T-cell (primary cell): ENCODE data around the gene DNAJC17. TPM values are rescaled to one million over a fixed set of nuclear protein-coding genes. Genes with fewer than 3 reads are reported as not detected.

Source experiments
- ATAC-seq, 4 experiments: fragments of 200-7000 bp in 3 of 4; fragments of 150-1000 bp in 1 of 4; cut with Tn5 transposase; replicated peaks in 1 of 4; 1 replicate in 3 of 4; 2 replicates in 1 of 4; pipeline ENCODE4 v1.10.0; 2021; ENCODE audit warnings: moderate library complexity in 3 of 4, mild to moderate bottlenecking in 2 of 4, moderate number of reproducible peaks in 1 of 4
- CTCF ChIA-PET, 2 donors: fragments of 300-600 bp; sonication (Branson Sonifier 250); formaldehyde crosslinking; loops; one replicate each; lab custom pipeline; 2022; ENCODE audit warnings: antibody characterized with exemption in 2 of 2; lab: Charles Lee
- POLR2A ChIA-PET, 2 donors: fragments of 300-600 bp; sonication (Branson Sonifier 250); formaldehyde crosslinking; loops; one replicate each; lab custom pipeline; 2022; ENCODE audit warnings: antibody characterized with exemption in 2 of 2; lab: Charles Lee
- DNase-seq, 35 experiments: peaks; one replicate each; pipeline versions ENCODE4 v3.0.0 to v3.0.0-alpha.2; 2013 to 2023
- H3K27ac ChIP-seq: one replicate; pipeline ENCODE4 v1.5.1; 2013; ENCODE audit warnings: low read length
- H3K27me3 ChIP-seq, 2 experiments: replicated peaks in 1 of 2; 1 replicate in 1 of 2; 2 replicates in 1 of 2; pipeline versions ENCODE4 v1.6.1 to v1.7.0; 2013; ENCODE audit warnings: low read length in 1 of 2, mixed read lengths in 1 of 2; ENCODE audit not compliant: control insufficient read depth in 2 of 2, insufficient read depth in 2 of 2; ENCODE audit errors: extremely low read depth in 1 of 2
- H3K36me3 ChIP-seq, 2 donors: 1 replicate in 1 of 2; 2 replicates in 1 of 2; pipeline versions ENCODE4 v1.6.1 to v1.7.0; 2013; ENCODE audit warnings: low read length in 1 of 2; ENCODE audit not compliant: control insufficient read depth in 2 of 2, insufficient read depth in 1 of 2; ENCODE audit errors: extremely low read depth in 1 of 2
- H3K4me1 ChIP-seq, 2 experiments: 1 replicate in 1 of 2; 2 replicates in 1 of 2; pipeline versions ENCODE4 v1.6.1 to v1.7.0; 2013; ENCODE audit warnings: low read length in 2 of 2, mixed read lengths in 1 of 2; ENCODE audit not compliant: insufficient read depth in 2 of 2, control insufficient read depth in 1 of 2; ENCODE audit errors: extremely low read depth in 1 of 2
- H3K4me3 ChIP-seq, 2 donors: 1 replicate in 1 of 2; 2 replicates in 1 of 2; pipeline versions ENCODE4 v1.5.1 to v1.7.0; 2013; ENCODE audit warnings: mild to moderate bottlenecking in 2 of 2, low read length in 1 of 2, moderate library complexity in 1 of 2; ENCODE audit not compliant: control insufficient read depth in 1 of 2; ENCODE audit errors: extremely low read depth in 1 of 2
- H3K9me3 ChIP-seq: 2 replicates; pipeline ENCODE4 v1.7.0; 2013
- H3K27ac Mint-ChIP-seq, 2 donors: one replicate each; pipeline ENCODE4 v1.8.0; 2020 to 2021; ENCODE audit warnings: mild to moderate bottlenecking in 2 of 2, mixed read lengths in 2 of 2
- H3K27me3 Mint-ChIP-seq, 2 donors: one replicate each; pipeline ENCODE4 v1.8.0; 2021 to 2022; ENCODE audit warnings: mixed read lengths in 2 of 2
- H3K36me3 Mint-ChIP-seq: one replicate; pipeline ENCODE4 v1.8.0; 2021; ENCODE audit warnings: mixed read lengths
- H3K4me1 Mint-ChIP-seq, 3 donors: one replicate each; pipeline ENCODE4 v1.8.0; 2020 to 2022; ENCODE audit warnings: mixed read lengths in 3 of 3, mild to moderate bottlenecking in 1 of 3
- H3K4me3 Mint-ChIP-seq, 3 donors: one replicate each; pipeline ENCODE4 v1.8.0; 2020 to 2022; ENCODE audit warnings: mild to moderate bottlenecking in 3 of 3, mixed read lengths in 3 of 3, moderate library complexity in 3 of 3
- H3K9me3 Mint-ChIP-seq, 3 donors: one replicate each; pipeline ENCODE4 v1.8.0; 2020 to 2022; ENCODE audit warnings: mixed read lengths in 3 of 3
- WGBS: methylation state at CpG from one replicate; pipeline ENCODE4 v1.1.5; 2013; ENCODE audit warnings: missing lambda C conversion rate; ENCODE audit not compliant: insufficient coverage; 5-methylcytosine and 5-hydroxymethylcytosine counted together
- total RNA-seq, 35 experiments: library from RNA in 6 of 35; stranded (reverse) in 6 of 35; fragments of 120-200 nt in 1 of 35; gene quantifications; one replicate each; pipeline versions ENCODE4 v1.2.1 to v1.2.4 and lab custom pipeline; 2013 to 2026

DNAJC17 gene
- total RNA-seq, 5 donors from 2014 or later (not counting 1 experiment from before 2014, with no cell fraction given), result 33.1 to 47.5 (median 45.1) TPM

GRCh38 chr15:40789119-40789518 is 18.2 kb downstream of the DNAJC17 start:
- no peaks in the 10 kb centered on the region for H3K27me3 ChIP-seq
- POLR2A ChIA-PET, result interaction anchor here in 1 of 2 donors (0.7 kb wide), 1 partner anchor 276 kb away, joined by 4 read pairs; no protein-coding TSS in a partner anchor
- CTCF ChIA-PET, result no interaction called here
- peaks cover 23 to 35% (median 23%) of the 10 kb centered on the region in 3 donors for H3K4me1 Mint-ChIP-seq
- H3K4me3 ChIP-seq, result no peak overlapping the region
- peak overlapping the region in 1 of 3 donors; percentile 3 for H3K4me3 Mint-ChIP-seq
- H3K27ac Mint-ChIP-seq, result no peak overlapping the region
- peaks cover 14% of the 10 kb centered on the region for H3K36me3 Mint-ChIP-seq
- no peaks in the 10 kb centered on the region for H3K9me3 Mint-ChIP-seq
- 97% methylated on average over 5 of the region's 5 CpGs for WGBS
- DNase-seq (no peak), ATAC-seq (no peak)
- peaks cover 0 to 13% of the 10 kb centered on the region in 2 donors for H3K36me3 ChIP-seq
- H3K27me3 Mint-ChIP-seq, result no peaks in the 10 kb centered on the region
- peaks cover 3 to 22% of the 10 kb centered on the region in 2 experiments for H3K4me1 ChIP-seq
- no peaks in the 10 kb centered on the region for H3K9me3 ChIP-seq
- H3K27ac ChIP-seq, result no peak overlapping the region

- no peak overlapping the region for H3K4me3 Mint-ChIP-seq
- ChIA-PET POLR2A (interaction anchor here in 1 of 2 donors (0.6 kb wide), 2 partner anchors 13 to 831 kb away, joined by 3 read pairs; no protein-coding TSS in a partner anchor), CTCF (interaction anchor here (0.6 to 1.6 kb wide), 4 partner anchors 19 to 176 kb away, joined by 3 to 5 read pairs (median 4); partner anchors contain the start of genes DNAJC17 (in 1 of the 2), RAD51 (in 1 of the 2) and ZFYVE19 (in 1 of the 2))
- Histone ChIP-seq H3K9me3 (no peaks in the 10 kb centered on the region), H3K27me3 (no peaks in the 10 kb centered on the region), H3K36me3 (peaks cover 0 to 9% of the 10 kb centered on the region in 2 donors), H3K27ac (peak overlapping the region; percentile 30), H3K4me3 (no peak overlapping the region), H3K4me1 (peaks cover 3 to 22% of the 10 kb centered on the region in 2 experiments)
- no peak for DNase-seq
- peaks cover 6% of the 10 kb centered on the region for H3K36me3 Mint-ChIP-seq
- WGBS, result 82% methylated on average over 5 of the region's 6 CpGs
- H3K27me3 Mint-ChIP-seq, result no peaks in the 10 kb centered on the region
- H3K27ac Mint-ChIP-seq, result no peak overlapping the region
- H3K4me1 Mint-ChIP-seq, result peaks cover 23 to 27% (median 23%) of the 10 kb centered on the region in 3 donors
- ATAC-seq, result peak in 1 of 4 experiments; percentile 22
- H3K9me3 Mint-ChIP-seq, result no peaks in the 10 kb centered on the region
Observed at GRCh38 chr15:40787991-40788390, 19.3 kb downstream of the DNAJC17 start.

GRCh38 chr15:40787344-40787841 is 19.9 kb downstream of the DNAJC17 start:
- CTCF ChIA-PET, result interaction anchor here (0.6 to 1.6 kb wide), 4 partner anchors 17 to 108 kb away, joined by 3 to 5 read pairs (median 4); partner anchors contain the start of genes DNAJC17 (in 1 of the 2), RAD51 (in 1 of the 2) and ZFYVE19 (in 1 of the 2)
- peaks cover 6% of the 10 kb centered on the region for H3K36me3 Mint-ChIP-seq
- H3K27ac Mint-ChIP-seq, result peak overlapping the region; percentile 54 to 55
- ATAC-seq (peak; percentile 67 to 74 (median 70)), DNase-seq (peak in 32 of 35 experiments; percentile 4 to 59 (median 41))
- H3K27me3 ChIP-seq, result no peaks in the 10 kb centered on the region
- H3K4me3 ChIP-seq, result no peak overlapping the region
- WGBS, result 57% methylated on average over 1 of the region's 4 CpGs
- no peaks in the 10 kb centered on the region for H3K27me3 Mint-ChIP-seq
- H3K4me3 Mint-ChIP-seq, result peak overlapping the region in 1 of 3 donors; percentile 47
- POLR2A ChIA-PET, result interaction anchor here in 1 of 2 donors (0.6 to 0.7 kb wide), 2 partner anchors 14 to 116 kb away, joined by 3 read pairs; no protein-coding TSS in a partner anchor
- peaks cover 3 to 25% of the 10 kb centered on the region in 2 experiments for H3K4me1 ChIP-seq
- no peaks in the 10 kb centered on the region for H3K9me3 ChIP-seq
- H3K9me3 Mint-ChIP-seq, result no peaks in the 10 kb centered on the region
- peaks cover 0 to 6% of the 10 kb centered on the region in 2 donors for H3K36me3 ChIP-seq
- peaks cover 26 to 32% (median 27%) of the 10 kb centered on the region in 3 donors for H3K4me1 Mint-ChIP-seq
- H3K27ac ChIP-seq, result peak overlapping the region; percentile 30

GRCh38 chr15:40785814-40786213 is 21.5 kb downstream of the DNAJC17 start:
- no peaks in the 10 kb centered on the region for H3K36me3 Mint-ChIP-seq
- Histone ChIP-seq H3K27me3 (no peaks in the 10 kb centered on the region), H3K27ac (no peak overlapping the region), H3K9me3 (no peaks in the 10 kb centered on the region), H3K36me3 (no peaks in the 10 kb centered on the region), H3K4me3 (no peak overlapping the region), H3K4me1 (peaks cover 3 to 26% of the 10 kb centered on the region in 2 experiments)
- ATAC-seq (no peak), DNase-seq (no peak)
- H3K9me3 Mint-ChIP-seq, result no peaks in the 10 kb centered on the region
- CTCF ChIA-PET, result interaction anchor here (0.5 to 1.0 kb wide), 3 partner anchors 9 to 146 kb away, joined by 3 to 5 read pairs (median 3); no protein-coding TSS in a partner anchor
- H3K4me3 Mint-ChIP-seq, result no peak overlapping the region
- WGBS, result no CpG with 5 or more reads among the region's 2 CpGs
- H3K4me1 Mint-ChIP-seq, result peaks cover 27 to 32% (median 28%) of the 10 kb centered on the region in 3 donors
- POLR2A ChIA-PET, result interaction anchor here in 1 of 2 donors (0.6 kb wide), 1 partner anchor 222 kb away, joined by 3 read pairs; no protein-coding TSS in a partner anchor
- H3K27me3 Mint-ChIP-seq, result no peaks in the 10 kb centered on the region
- H3K27ac Mint-ChIP-seq, result no peak overlapping the region

- no peak for DNase-seq
- WGBS, result no CpG with 5 or more reads among the region's 3 CpGs
- no peaks in the 10 kb centered on the region for H3K36me3 ChIP-seq
- Mint-ChIP-seq H3K4me1 (peaks cover 27 to 32% (median 28%) of the 10 kb centered on the region in 3 donors), H3K9me3 (no peaks in the 10 kb centered on the region), H3K27ac (no peak overlapping the region), H3K36me3 (no peaks in the 10 kb centered on the region), H3K4me3 (no peak overlapping the region), H3K27me3 (no peaks in the 10 kb centered on the region)
- CTCF ChIA-PET, result interaction anchor here (0.7 to 1.2 kb wide), 3 partner anchors 11 to 196 kb away, joined by 3 to 6 read pairs (median 4); no protein-coding TSS in a partner anchor
- POLR2A ChIA-PET, result interaction anchor here in 1 of 2 donors (0.6 kb wide), 1 partner anchor 71 kb away, joined by 8 read pairs; no protein-coding TSS in a partner anchor
- H3K27ac ChIP-seq, result no peak overlapping the region
- H3K4me1 ChIP-seq, result peaks cover 3 to 26% of the 10 kb centered on the region in 2 experiments
- H3K4me3 ChIP-seq, result no peak overlapping the region
- H3K9me3 ChIP-seq, result no peaks in the 10 kb centered on the region
- ATAC-seq, result no peak
- no peaks in the 10 kb centered on the region for H3K27me3 ChIP-seq
Observed at GRCh38 chr15:40785164-40785563, 22.1 kb downstream of the DNAJC17 start.

GRCh38 chr15:40782609-40783227 is 24.6 kb downstream of the DNAJC17 start:
- Histone ChIP-seq H3K4me3 (no peak overlapping the region), H3K4me1 (peaks cover 3 to 15% of the 10 kb centered on the region in 2 experiments), H3K27me3 (no peaks in the 10 kb centered on the region), H3K36me3 (peaks cover 10 to 21% of the 10 kb centered on the region in 2 donors), H3K9me3 (no peaks in the 10 kb centered on the region), H3K27ac (no peak overlapping the region)
- H3K4me1 Mint-ChIP-seq, result peaks cover 16 to 22% (median 18%) of the 10 kb centered on the region in 3 donors
- H3K4me3 Mint-ChIP-seq, result no peak overlapping the region
- peaks cover 8% of the 10 kb centered on the region for H3K36me3 Mint-ChIP-seq
- ATAC-seq (peak; percentile 90 to 96 (median 94)), DNase-seq (peak; percentile 60 to 85 (median 73))
- WGBS, result 56% methylated on average over 4 of the region's 8 CpGs
- ChIA-PET CTCF (interaction anchor here (0.6 to 2.0 kb wide), 23 partner anchors 13 to 218 kb away, joined by 3 to 15 read pairs (median 5); partner anchors contain the start of genes C15orf62 (in 1 of the 2), CCDC32 (in 1 of the 2), DNAJC17 (in 1 of the 2) and RAD51 (in 1 of the 2)), POLR2A (interaction anchor here (0.5 to 1.1 kb wide), 4 partner anchors 29 to 268 kb away, joined by 3 to 4 read pairs (median 4); no protein-coding TSS in a partner anchor)
- H3K27me3 Mint-ChIP-seq, result no peaks in the 10 kb centered on the region
- H3K27ac Mint-ChIP-seq, result peak overlapping the region in 1 of 2 donors; percentile 55
- H3K9me3 Mint-ChIP-seq, result no peaks in the 10 kb centered on the region
